ENCODE results near the gene CATSPERZ.
"Not testable (repeated sequence)": the region's sequence is repeated elsewhere in the genome, so short reads cannot be mapped to it uniquely, and the experiment has no call there.

CATSPERZ gene

GRCh38 chr11:64304316-64305072 lies 4.3 kb downstream of the CATSPERZ start:
- peak; percentile 92 for DNase-seq

DNA sequence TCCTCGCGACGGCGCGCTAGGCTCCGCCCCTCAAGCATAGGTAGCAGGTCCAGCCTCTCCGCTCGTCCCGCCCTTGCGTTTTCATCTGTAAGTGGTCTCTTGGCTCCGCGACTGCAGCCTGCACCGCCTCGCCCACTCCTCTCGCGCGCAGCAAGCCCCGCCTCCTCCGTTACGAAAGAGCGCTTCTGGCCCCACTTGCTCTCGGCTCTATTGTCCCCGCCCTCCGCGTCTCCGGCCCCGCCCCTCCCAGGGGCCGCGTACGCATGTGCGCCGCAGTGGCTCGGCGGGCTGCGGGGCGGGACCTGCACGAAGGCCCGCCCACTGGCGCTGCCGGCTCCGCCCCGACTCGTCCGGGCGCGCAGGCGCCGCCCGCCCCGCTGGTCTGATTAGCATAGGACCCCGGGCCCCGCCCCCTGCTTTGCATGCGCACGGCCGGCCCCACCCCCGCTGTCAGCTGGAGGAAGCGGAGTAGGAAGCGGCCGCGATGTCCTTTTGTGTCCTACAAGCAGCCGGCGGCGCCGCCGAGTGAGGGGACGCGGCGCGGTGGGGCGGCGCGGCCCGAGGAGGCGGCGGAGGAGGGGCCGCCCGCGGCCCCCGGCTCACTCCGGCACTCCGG lies 5.0 kb downstream of the CATSPERZ start, which contains the start of gene ESRRA:
TSS of gene ESRRA (plus strand) at position 450 of the 616 bp plus-strand sequence. CDS start 1,656 bp downstream, outside the sequence.
- DNase-seq = peak; percentile 98

DNA sequence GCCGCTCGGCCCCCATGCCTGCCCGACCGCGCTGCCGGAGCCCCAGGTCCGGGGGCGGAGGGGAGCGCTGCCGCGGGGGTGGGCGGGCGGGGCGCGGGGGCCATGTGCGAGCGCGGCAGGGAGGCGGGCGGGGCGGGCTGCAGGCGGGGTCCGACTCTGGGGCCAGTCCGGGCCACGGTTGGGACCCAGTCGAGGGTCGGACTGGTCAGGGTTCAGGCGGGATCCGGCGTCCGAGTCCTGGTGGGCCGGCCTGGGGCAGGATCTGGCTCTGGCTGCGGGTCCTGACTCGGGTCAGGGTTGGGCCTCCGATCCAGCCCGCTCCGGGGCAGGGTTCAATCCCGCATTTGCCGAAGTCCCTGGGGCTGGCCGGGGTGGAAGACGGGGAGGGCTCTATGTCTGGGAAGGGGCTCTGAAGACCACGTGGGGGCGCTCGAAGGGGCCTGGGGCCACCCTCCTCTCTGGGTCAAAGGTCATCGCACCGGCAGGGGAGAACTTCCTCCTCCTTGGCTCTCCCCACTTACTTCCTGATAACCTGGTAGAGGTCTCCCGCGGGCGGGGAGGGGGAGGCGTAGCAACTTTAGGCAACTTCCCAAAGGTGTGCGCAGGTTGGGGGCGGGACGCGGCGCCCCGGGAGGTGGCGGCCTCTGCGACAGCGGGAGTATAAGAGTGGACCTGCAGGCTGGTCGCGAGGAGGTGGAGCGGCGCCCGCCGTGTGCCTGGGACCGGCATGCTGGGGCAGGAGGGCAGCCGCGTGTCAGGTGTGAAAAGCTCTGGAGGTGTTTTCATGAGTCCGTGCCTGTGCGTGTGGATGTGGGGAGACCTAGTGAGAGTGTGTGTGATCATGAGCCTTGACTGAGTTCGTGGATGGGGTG lies 5.8 kb downstream of the CATSPERZ start:
- peak; percentile 79 for DNase-seq

DNA sequence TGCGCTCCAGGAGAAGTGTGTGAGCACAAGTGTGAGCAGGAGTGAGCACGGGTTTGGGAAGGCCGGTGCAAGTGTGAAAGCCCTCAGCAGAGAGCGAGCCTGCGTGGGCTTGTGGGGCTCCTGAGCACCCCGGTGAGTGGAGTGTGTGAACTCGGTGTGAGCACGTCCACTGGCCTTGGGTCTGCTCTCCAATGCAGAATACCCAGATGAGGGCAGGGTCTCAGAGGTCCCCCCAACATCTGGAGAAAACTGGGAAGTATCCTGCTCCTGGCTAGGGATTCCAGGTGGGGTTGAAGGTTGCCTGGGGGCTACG lies 6.4 kb downstream of the CATSPERZ start:
- DNase-seq = no peak

- no peak for DNase-seq
These were observed 6.9 kb downstream of the CATSPERZ start for GRCh38 chr11:64306876-64307622.

DNA sequence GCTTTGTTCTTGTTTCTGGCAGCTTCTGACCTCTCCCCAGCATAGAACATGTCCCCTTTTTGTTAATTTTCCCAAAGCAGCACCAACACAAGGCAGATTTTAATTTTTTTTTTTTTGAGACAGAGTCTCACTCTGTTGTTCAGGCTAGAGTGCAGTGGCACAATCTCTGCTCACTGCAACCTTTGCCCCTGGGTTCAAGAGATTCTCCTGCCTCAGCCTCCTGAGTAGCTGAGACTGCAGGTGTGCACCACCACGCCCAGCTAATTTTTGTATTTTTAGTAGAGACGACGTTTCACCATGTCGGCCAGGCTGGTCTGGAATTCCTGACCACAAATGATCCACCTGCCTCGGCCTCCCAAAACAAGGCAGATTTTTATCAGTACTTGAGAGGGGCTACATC lies 7.6 kb downstream of the CATSPERZ start:
- DNase-seq = not testable (repeated sequence)

- DNase-seq = no peak
These were observed 12.8 kb downstream of the CATSPERZ start for GRCh38 chr11:64312947-64313346.

DNA sequence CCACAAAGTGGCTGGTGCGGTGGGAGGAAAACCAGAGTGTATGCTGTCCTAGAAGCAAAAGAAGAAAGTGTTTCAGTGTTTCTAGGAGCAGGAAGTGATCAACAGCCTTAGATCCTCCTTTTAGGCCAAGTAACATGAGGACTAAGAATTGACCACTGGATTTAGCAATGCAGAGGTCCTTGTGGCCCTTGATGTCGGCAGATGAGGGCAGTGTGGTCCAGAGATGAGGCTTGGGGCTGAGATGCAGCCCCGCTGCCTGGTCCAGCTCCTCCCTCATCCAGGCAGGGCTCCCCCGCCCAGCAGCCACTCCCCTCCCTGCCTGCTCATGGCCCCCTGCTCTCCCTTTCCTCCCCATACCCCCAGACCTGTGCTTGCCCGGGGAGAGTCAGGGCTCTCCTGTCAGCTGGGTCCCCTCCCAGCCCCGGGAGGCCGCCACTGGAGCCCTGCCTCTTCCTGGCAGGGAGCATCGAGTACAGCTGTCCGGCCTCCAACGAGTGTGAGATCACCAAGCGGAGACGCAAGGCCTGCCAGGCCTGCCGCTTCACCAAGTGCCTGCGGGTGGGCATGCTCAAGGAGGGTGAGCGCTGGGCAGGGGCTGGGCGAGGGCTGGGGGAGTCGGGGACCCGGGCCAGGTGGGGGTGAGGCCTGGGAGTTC lies 13.5 kb downstream of the CATSPERZ start:
- no peak for DNase-seq

- DNase-seq = no peak
These were observed 14.1 kb downstream of the CATSPERZ start for GRCh38 chr11:64314146-64314804.

DNA sequence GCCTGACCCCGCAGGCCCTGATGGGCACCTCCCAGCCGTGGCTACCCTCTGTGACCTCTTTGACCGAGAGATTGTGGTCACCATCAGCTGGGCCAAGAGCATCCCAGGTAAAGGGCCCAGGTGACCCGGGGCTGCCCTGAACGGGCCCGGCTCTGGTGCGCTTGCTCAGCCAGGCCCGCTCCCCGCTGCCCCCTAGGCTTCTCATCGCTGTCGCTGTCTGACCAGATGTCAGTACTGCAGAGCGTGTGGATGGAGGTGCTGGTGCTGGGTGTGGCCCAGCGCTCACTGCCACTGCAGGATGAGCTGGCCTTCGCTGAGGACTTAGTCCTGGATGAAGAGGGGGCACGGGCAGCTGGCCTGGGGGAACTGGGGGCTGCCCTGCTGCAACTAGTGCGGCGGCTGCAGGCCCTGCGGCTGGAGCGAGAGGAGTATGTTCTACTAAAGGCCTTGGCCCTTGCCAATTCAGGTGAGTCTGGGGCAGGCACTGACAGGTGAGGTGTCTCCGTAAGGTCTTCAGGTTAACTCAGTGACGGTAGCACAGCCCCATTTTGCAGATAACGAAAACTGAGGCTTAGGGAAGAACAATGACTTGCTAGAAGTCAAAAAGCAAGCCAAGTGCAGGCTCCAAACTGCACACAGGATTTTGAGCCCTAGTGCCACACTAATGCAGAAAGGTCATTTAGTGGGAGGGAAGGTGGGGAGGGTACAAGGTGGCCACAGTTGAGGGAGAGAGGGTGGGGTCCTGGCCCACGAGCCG lies 14.8 kb downstream of the CATSPERZ start:
- DNase-seq = no peak

DNA sequence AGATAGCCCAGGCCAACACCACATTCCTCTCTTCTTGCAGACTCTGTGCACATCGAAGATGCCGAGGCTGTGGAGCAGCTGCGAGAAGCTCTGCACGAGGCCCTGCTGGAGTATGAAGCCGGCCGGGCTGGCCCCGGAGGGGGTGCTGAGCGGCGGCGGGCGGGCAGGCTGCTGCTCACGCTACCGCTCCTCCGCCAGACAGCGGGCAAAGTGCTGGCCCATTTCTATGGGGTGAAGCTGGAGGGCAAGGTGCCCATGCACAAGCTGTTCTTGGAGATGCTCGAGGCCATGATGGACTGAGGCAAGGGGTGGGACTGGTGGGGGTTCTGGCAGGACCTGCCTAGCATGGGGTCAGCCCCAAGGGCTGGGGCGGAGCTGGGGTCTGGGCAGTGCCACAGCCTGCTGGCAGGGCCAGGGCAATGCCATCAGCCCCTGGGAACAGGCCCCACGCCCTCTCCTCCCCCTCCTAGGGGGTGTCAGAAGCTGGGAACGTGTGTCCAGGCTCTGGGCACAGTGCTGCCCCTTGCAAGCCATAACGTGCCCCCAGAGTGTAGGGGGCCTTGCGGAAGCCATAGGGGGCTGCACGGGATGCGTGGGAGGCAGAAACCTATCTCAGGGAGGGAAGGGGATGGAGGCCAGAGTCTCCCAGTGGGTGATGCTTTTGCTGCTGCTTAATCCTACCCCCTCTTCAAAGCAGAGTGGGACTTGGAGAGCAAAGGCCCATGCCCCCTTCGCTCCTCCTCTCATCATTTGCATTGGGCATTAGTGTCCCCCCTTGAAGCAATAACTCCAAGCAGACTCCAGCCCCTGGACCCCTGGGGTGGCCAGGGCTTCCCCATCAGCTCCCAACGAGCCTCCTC lies 15.7 kb downstream of the CATSPERZ start:
- not testable (repeated sequence) for DNase-seq

GRCh38 chr11:64316672-64317324 lies 16.6 kb downstream of the CATSPERZ start:
- DNase-seq = peak; percentile 54

- DNase-seq = peak; percentile 99
These were observed 17.3 kb downstream of the CATSPERZ start, which contains the start of gene TRMT112 for GRCh38 chr11:64317325-64317960. Gene TRMT112 (minus strand): TSS chr11:64317559. CDS start chr11:64317526, 33 bp downstream.

DNA sequence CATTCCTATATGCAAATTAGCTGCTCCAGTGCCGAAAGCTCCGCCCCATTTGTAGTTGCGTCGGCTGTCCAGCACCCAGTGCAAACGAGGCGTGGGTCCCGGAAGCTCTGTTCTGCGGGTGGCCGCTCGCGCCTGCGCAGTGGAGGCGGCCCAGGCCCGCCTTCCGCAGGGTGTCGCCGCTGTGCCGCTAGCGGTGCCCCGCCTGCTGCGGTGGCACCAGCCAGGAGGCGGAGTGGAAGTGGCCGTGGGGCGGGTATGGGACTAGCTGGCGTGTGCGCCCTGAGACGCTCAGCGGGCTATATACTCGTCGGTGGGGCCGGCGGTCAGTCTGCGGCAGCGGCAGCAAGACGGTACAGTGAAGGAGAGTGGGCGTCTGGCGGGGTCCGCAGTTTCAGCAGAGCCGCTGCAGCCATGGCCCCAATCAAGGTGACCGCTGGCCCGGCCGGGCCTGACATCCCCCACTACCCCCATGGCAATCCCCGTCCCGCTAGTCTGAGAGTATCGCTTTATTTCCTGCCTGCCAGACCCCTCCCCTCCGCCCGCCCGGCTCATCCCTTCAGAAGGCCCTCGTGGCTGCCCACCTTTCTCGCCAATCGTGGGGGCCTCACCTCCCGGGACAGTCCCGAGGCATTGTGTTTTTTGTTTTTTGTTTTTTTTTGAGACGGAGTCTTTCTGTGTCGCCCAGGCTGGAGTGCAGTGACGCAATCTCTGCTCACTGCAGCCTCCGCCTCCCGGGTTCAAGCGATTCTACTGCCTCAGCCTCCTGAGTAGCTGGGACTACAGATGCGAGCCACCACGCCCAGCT lies 18.0 kb downstream of the CATSPERZ start, which contains the start of gene PRDX5:
TSS of gene PRDX5 (plus strand) at position 161 of the 805 bp plus-strand sequence. CDS start at position 256, 95 bp downstream.
- peak; percentile 97 for DNase-seq

GRCh38 chr11:64318766-64319761 lies 18.9 kb downstream of the CATSPERZ start:
- no peak for DNase-seq

DNA sequence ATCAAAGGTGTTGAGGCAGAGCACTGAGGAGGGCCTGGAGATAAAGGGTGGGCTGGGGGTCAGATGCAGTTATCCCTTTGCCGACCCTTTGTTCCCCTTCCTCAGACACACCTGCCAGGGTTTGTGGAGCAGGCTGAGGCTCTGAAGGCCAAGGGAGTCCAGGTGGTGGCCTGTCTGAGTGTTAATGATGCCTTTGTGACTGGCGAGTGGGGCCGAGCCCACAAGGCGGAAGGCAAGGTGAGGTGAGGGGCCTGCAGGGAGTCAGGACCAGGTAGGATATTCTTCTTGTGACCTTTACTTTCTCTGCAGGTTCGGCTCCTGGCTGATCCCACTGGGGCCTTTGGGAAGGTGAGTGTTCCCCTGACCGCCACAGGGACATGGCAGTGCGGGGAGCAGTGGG lies 20.4 kb downstream of the CATSPERZ start:
- no peak for DNase-seq

Measured in CD4-positive, alpha-beta T cell treated with Interleukin-17A for 1 hour (primary cell).